Uterus (tissue), 4 donors: Measurements from ENCODE around the gene SCYGR1. TPM values are rescaled to one million over a fixed set of nuclear protein-coding genes. Genes with fewer than 3 reads are reported as not detected.

Experiments used
- DNase-seq, 2 donors: peaks; one replicate each; pipeline ENCODE4 v3.0.0-alpha.2; 2019 to 2020
- H3K27ac ChIP-seq, 2 donors: fragments of 200-600 bp; sonication (generic); 1 replicate in 1 of 2; 2 replicates in 1 of 2; pipeline ENCODE4 v1.5.1; 2016 to 2018
- H3K27me3 ChIP-seq, 2 donors: fragments of 200-600 bp; sonication (generic); one replicate each; pipeline ENCODE4 v1.5.1; 2018 to 2019; ENCODE audit warnings: control low read depth in 1 of 2
- H3K36me3 ChIP-seq, 2 donors: fragments of 200-600 bp; sonication (generic); one replicate each; pipeline ENCODE4 v1.5.1; 2019; ENCODE audit warnings: control low read depth in 1 of 2
- H3K4me1 ChIP-seq, 2 donors: fragments of 200-600 bp; sonication (generic); one replicate each; pipeline ENCODE4 v1.5.1; 2018 to 2019; ENCODE audit warnings: control low read depth in 1 of 2
- H3K4me3 ChIP-seq, 2 donors: fragments of 200-600 bp; sonication (generic); 1 replicate in 1 of 2; 2 replicates in 1 of 2; pipeline ENCODE4 v1.5.1; 2018 to 2019; ENCODE audit warnings: mild to moderate bottlenecking in 1 of 2
- H3K9me3 ChIP-seq, 2 donors: fragments of 200-600 bp; sonication (generic); one replicate each; pipeline ENCODE4 v1.5.1; 2019; ENCODE audit warnings: control low read depth in 1 of 2
- CTCF ChIP-seq, 4 experiments: fragments of 200-600 bp in 2 of 4; fragments of 450-650 bp in 2 of 4; sonication (generic) in 2 of 4; IDR thresholded peaks; one replicate each; pipeline ENCODE4 v1.5.1; 2016 to 2019; ENCODE audit warnings: antibody characterized with exemption in 4 of 4, mild to moderate bottlenecking in 2 of 4, moderate library complexity in 1 of 4
- POLR2A ChIP-seq, 2 donors: fragments of 450-650 bp; IDR thresholded peaks; one replicate each; pipeline ENCODE4 v1.6.1; 2016; ENCODE audit warnings: antibody characterized with exemption in 2 of 2, mild to moderate bottlenecking in 1 of 2, moderate library complexity in 1 of 2
- intact Hi-C: fragments of 100-400 bp; cut with DNase I; formaldehyde crosslinking; loops from one replicate; pipeline ENCODE4 v1.15.1; 2023; ENCODE audit warnings: low total_unique reads
- total RNA-seq, 4 donors: library from RNA; depleted of rRNA in 3 of 4; stranded (reverse); fragments of >200 nt in 3 of 4; gene quantifications; one replicate each; pipeline versions ENCODE4 v1.1.0 to v1.2.4, GENCODE V29; 2014 to 2023
- donor health status: DM: yes; HTN: yes; CAD: no.

SCYGR1 gene
- total RNA-seq, 4 donors from 2014 or later, result not detected

GRCh38 chr2:227363756-227364155 lies 24.0 kb downstream of the SCYGR1 start:
- no peak for DNase-seq
- no peak overlapping the region for H3K27ac ChIP-seq
- intact Hi-C loops, result no loop called here
- no peaks in the 10 kb centered on the region for H3K36me3 ChIP-seq
- H3K4me1 ChIP-seq, result no peaks in the 10 kb centered on the region
- no peak overlapping the region for H3K4me3 ChIP-seq
- no peaks in the 10 kb centered on the region for H3K27me3 ChIP-seq
- TF ChIP-seq CTCF (IDR thresholded peaks at IDR 0.05) (no peak), POLR2A (IDR thresholded peaks at IDR 0.05) (no peak)
- no peaks in the 10 kb centered on the region for H3K9me3 ChIP-seq

- no peak overlapping the region for H3K4me3 ChIP-seq
- TF ChIP-seq CTCF (IDR thresholded peaks at IDR 0.05), result no peak
- no peak for TF ChIP-seq POLR2A (IDR thresholded peaks at IDR 0.05)
- H3K36me3 ChIP-seq, result no peaks in the 10 kb centered on the region
- H3K4me1 ChIP-seq, result no peaks in the 10 kb centered on the region
- no peak for DNase-seq
- intact Hi-C loops, result no loop called here
- H3K27ac ChIP-seq, result no peak overlapping the region
- H3K27me3 ChIP-seq, result no peaks in the 10 kb centered on the region
- no peaks in the 10 kb centered on the region for H3K9me3 ChIP-seq
Observed at GRCh38 chr2:227360351-227360750, 27.4 kb downstream of the SCYGR1 start.

GRCh38 chr2:227351639-227352038 lies 36.1 kb downstream of the SCYGR1 start:
- intact Hi-C loops, result no loop called here
- H3K27ac ChIP-seq, result no peak overlapping the region
- H3K36me3 ChIP-seq, result no peaks in the 10 kb centered on the region
- H3K9me3 ChIP-seq, result no peaks in the 10 kb centered on the region
- TF ChIP-seq POLR2A (IDR thresholded peaks at IDR 0.05) (no peak), CTCF (IDR thresholded peaks at IDR 0.05) (no peak)
- DNase-seq, result no peak
- H3K27me3 ChIP-seq, result no peaks in the 10 kb centered on the region
- H3K4me3 ChIP-seq, result no peak overlapping the region
- H3K4me1 ChIP-seq, result no peaks in the 10 kb centered on the region

GRCh38 chr2:227349989-227350612 lies 37.6 kb downstream of the SCYGR1 start:
- intact Hi-C loops, result no loop called here
- H3K4me1 ChIP-seq, result no peaks in the 10 kb centered on the region
- no peaks in the 10 kb centered on the region for H3K36me3 ChIP-seq
- no peak for DNase-seq
- H3K9me3 ChIP-seq, result no peaks in the 10 kb centered on the region
- TF ChIP-seq CTCF (IDR thresholded peaks at IDR 0.05), result no peak
- TF ChIP-seq POLR2A (IDR thresholded peaks at IDR 0.05), result no peak
- H3K4me3 ChIP-seq, result no peak overlapping the region
- no peak overlapping the region for H3K27ac ChIP-seq
- no peaks in the 10 kb centered on the region for H3K27me3 ChIP-seq

- no peaks in the 10 kb centered on the region for H3K36me3 ChIP-seq
- H3K4me1 ChIP-seq, result no peaks in the 10 kb centered on the region
- no peak overlapping the region for H3K4me3 ChIP-seq
- no peak for DNase-seq
- TF ChIP-seq POLR2A (IDR thresholded peaks at IDR 0.05), result no peak
- no peak for TF ChIP-seq CTCF (IDR thresholded peaks at IDR 0.05)
- intact Hi-C loops, result no loop called here
- no peaks in the 10 kb centered on the region for H3K9me3 ChIP-seq
- H3K27ac ChIP-seq, result no peak overlapping the region
- H3K27me3 ChIP-seq, result no peaks in the 10 kb centered on the region
Observed at GRCh38 chr2:227348324-227348723, 39.4 kb downstream of the SCYGR1 start.
